ENCODE measurements around the gene GPR132. TPM values are rescaled to one million over a fixed set of nuclear protein-coding genes. Genes with fewer than 3 reads are reported as not detected.

GPR132 gene
- total and polyA plus RNA-seq, 2 of the 8 experiments (the other 6 are each of a cell fraction or from before 2014, with no cell fraction given), result 0.11 TPM; not detected in 1

- TF ChIP-seq KDM5A (IDR thresholded peaks at IDR 0.05; ENCODE audit: low read length) (no peak), ATF3 (IDR thresholded peaks at IDR 0.05; ENCODE audit: insufficient read depth, low read depth, low read length) (no peak), SUZ12 (IDR thresholded peaks at IDR 0.05; ENCODE audit: low read length) (no peak), TBP (IDR thresholded peaks at IDR 0.05; ENCODE audit: low read depth, low read length) (no peak), RFX5 (IDR thresholded peaks at IDR 0.05; ENCODE audit: borderline replicate concordance, low read depth, low read length) (no peak)
Observed at GRCh38 chr14:105102893-105103292, 37.7 kb upstream of the GPR132 start (continued).

All from H1 (cell line).